HFF-Myc (cell line): ENCODE results near the gene RAPH1.
"Not testable (repeated sequence)": the region's sequence is repeated elsewhere in the genome, so short reads cannot be mapped to it uniquely, and the experiment has no call there.

Experiments used
- DNase-seq: peaks from one replicate; pipeline ENCODE4 v3.0.0-alpha.2; 2011; ENCODE audit warnings: low read depth; ENCODE audit errors: extremely low read depth
- H3K4me3 ChIP-seq: replicated peaks from 2 replicates; pipeline ENCODE4 v1.5.1; 2011; ENCODE audit warnings: low read depth, mild to moderate bottlenecking, control low read depth, low read length
- TF ChIP-seq, protein P1 (sequence below): IDR thresholded peaks from 2 replicates; pipeline ENCODE4 v1.5.1; 2012; ENCODE audit warnings: mild to moderate bottlenecking, low read depth, low read length, control low read depth; ENCODE audit errors: missing control alignments

Gene RAPH1

DNA sequence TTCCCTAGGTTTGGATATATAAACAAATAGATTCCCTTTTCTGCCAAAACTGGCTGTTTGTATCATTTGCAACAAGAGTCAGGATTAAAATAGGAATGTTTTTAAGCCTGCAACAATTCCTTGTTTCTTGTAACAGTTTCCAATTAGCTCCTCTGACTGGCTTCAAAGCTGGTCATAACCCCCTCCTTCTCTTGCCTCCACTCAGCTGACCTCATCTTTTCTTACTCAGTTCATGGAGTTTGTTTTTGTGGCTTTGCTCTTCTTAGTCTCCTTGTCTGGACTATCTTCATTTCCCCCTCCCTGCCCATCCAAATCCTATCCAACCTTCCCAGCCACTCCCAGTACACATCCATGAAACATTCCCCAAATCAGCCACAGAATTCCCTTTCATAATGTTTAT lies 14.3 kb upstream of the RAPH1 start:
- TF ChIP-seq, protein P1, sequence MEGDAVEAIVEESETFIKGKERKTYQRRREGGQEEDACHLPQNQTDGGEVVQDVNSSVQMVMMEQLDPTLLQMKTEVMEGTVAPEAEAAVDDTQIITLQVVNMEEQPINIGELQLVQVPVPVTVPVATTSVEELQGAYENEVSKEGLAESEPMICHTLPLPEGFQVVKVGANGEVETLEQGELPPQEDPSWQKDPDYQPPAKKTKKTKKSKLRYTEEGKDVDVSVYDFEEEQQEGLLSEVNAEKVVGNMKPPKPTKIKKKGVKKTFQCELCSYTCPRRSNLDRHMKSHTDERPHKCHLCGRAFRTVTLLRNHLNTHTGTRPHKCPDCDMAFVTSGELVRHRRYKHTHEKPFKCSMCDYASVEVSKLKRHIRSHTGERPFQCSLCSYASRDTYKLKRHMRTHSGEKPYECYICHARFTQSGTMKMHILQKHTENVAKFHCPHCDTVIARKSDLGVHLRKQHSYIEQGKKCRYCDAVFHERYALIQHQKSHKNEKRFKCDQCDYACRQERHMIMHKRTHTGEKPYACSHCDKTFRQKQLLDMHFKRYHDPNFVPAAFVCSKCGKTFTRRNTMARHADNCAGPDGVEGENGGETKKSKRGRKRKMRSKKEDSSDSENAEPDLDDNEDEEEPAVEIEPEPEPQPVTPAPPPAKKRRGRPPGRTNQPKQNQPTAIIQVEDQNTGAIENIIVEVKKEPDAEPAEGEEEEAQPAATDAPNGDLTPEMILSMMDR, result no peak
- no peak overlapping the region for H3K4me3 ChIP-seq
- DNase-seq, result no peak

DNA sequence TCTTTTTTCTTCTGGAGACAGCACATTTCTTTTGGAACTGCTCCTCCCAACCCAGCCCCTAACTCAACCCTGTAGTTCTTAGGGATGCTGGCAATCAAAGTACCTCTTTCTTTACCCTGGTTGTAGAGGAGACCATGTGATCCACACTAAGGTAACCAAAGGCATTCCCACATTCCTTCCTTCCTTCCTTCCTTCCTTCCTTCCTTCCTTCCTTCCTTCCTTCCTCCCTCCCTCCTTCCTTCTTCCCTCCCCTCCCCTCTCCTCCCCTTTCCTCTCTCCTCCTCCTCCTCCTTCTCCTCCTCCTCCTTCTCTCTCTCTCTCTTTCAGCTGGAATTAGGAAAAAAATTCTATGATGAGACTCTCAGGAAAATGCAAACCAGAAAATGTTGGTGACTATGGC lies 13.8 kb upstream of the RAPH1 start:
- no peak for DNase-seq
- TF ChIP-seq, protein P1, result no peak
- H3K4me3 ChIP-seq, result no peak overlapping the region

DNA sequence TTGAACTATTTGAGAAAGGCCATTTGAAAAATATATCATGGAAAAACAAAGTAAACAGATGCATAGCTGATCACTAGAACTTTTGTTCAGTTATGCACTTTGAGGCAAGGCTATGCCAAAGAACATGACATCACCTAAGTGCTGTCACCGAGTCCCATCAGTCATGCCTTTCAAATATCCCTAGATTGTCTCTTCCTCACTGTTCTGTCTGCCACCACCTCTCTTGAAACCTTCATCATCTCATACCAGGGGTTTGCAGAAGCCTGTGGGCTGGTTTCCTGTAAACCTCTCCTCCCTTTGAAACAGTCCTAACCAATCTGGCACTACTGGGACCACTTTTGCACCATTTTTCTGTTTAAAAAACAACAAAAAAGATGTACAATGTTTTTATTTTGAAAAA lies 12.3 kb upstream of the RAPH1 start:
- H3K4me3 ChIP-seq, result no peak overlapping the region
- DNase-seq, result no peak
- TF ChIP-seq, protein P1, result no peak

DNA sequence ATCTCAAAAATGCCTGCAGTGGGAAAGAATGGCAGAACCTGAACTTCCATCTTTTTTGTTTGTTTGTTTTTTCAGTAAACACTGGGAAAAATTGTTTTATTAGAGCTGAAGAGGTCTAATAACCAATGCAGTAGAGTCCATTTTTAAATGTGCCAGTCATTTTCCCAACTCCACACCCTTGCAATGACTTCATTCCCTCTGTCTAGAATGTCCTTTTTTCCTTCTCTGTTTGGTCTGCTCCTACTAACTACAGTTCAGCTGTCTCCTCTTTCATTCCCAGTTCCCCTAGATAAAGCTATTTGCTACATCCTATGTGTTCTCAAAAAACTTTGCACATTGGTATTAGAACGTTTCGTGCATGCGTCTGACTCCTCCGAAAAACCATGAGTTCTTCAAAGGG lies 9.3 kb upstream of the RAPH1 start:
- H3K4me3 ChIP-seq, result no peak overlapping the region
- no peak for DNase-seq
- TF ChIP-seq, protein P1, result no peak

DNA sequence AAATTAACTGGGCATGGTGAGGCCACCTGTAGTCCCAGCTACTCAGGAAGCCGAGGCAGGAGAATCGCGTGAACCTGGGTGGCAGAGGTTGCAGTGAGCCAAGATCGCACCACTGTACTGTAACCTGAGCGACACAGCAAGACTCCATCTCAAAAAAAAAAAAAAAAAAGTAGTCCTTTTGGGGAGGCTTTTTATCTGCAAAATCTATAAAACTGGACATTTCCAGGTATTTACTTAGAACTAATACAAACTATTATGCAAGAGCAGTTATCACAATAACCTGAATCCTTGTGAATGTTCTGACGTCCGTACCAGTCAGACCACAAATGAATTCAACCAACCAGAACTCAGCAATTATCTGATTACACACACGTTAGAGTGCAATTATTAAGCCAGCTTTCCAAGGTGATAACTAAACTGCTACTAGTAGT lies 8.8 kb upstream of the RAPH1 start:
- TF ChIP-seq, protein P1, result no peak
- H3K4me3 ChIP-seq, result no peak overlapping the region
- DNase-seq, result no peak

DNA sequence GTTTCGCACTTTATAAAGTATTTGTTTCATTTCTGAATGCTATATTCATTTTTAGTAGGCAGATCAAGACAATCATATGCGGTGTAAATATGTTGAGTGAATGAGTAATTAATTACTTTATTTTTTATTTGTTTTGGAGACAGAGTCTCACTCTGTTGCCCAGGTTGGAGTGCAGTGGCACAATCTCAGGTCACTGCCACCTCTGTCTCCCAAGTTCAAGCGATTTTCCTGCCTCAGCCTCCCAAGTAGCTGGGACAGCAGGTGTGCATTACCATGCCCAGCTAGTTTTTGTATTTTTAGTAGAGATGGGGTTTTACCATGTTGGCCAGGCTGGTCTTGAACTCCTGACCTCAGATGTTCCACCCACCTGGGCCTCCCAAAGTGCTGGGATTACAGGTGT lies 5.5 kb upstream of the RAPH1 start:
- H3K4me3 ChIP-seq, DNase-seq: not testable (repeated sequence)

DNA sequence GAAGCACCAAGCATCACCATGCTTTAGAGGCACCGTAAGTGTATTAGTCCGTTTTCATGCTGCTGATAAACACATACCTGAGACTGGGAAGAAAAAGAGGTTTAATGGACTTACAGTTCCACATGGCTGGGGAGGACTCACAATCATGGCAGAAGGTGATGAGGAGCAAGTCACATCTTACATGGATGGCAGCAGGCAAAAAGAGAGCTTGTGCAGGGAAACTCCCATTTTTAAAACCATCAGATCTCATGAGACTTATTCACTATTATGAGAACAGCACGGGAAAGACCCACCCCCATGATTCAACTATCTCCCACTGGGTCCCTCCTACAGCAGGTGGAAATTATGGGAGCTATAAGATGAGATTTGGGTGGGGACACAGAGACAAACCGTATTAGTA lies 3.1 kb upstream of the RAPH1 start:
- H3K4me3 ChIP-seq, result not testable (repeated sequence)

DNA sequence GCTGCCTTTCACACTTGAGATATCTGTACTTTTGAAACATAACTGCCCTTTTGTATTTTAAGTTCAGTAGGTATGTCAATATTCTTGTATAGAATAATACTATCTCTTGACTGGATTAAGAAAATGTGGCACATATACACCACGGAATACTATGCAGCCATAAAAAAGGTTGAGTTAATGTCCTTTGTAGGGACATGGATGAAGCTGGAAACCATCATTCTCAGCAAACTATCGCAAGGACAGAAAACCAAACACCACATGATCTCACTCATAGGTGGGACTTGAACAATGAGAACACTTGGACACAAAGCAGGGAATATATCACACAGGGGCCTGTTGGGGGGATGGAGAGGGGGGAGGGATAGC lies 1.5 kb upstream of the RAPH1 start:
- not testable (repeated sequence) for H3K4me3 ChIP-seq, DNase-seq

More for the DNA sequence above, 3.1 kb upstream of the RAPH1 start:
- not testable (repeated sequence) for DNase-seq
